ENCODE measurements around the gene HID1.
A peak's percentile ranks its signal among the peaks of the same experiment; 100 is the strongest.
"Not testable (repeated sequence)": the region's sequence is repeated elsewhere in the genome, so short reads cannot be mapped to it uniquely, and the experiment has no call there.

HID1 gene

GRCh38 chr17:74909097-74909496 lies 63.5 kb downstream of the HID1 start:
- H3K27ac ChIP-seq, H3K4me3 ChIP-seq: not testable (repeated sequence)

GRCh38 chr17:74907012-74907411 lies 65.5 kb downstream of the HID1 start:
- Histone ChIP-seq H3K4me3 (no peak overlapping the region), H3K27ac (peak overlapping the region in 4 of 21 experiments; percentile 13 to 58 (median 36))

- H3K27ac ChIP-seq, H3K4me3 ChIP-seq: not testable (repeated sequence)
Measured at GRCh38 chr17:74906214-74906793, 66.3 kb downstream of the HID1 start.

GRCh38 chr17:74904687-74905409 lies 67.7 kb downstream of the HID1 start:
- Histone ChIP-seq H3K4me3 (no peak overlapping the region), H3K27ac (no peak overlapping the region)

GRCh38 chr17:74903671-74904070 lies 68.9 kb downstream of the HID1 start:
- no peak overlapping the region for H3K4me3 ChIP-seq
- no peak overlapping the region for H3K27ac ChIP-seq

GRCh38 chr17:74903034-74903433 lies 69.5 kb downstream of the HID1 start:
- Histone ChIP-seq H3K4me3 (no peak overlapping the region), H3K27ac (no peak overlapping the region)

GRCh38 chr17:74901353-74902135 lies 71.0 kb downstream of the HID1 start:
- H3K4me3 ChIP-seq, result no peak overlapping the region
- H3K27ac ChIP-seq, result no peak overlapping the region

Data from skin epidermis (tissue), 12 donors.